ENCODE results near the gene UNC5C.

UNC5C gene

DNA sequence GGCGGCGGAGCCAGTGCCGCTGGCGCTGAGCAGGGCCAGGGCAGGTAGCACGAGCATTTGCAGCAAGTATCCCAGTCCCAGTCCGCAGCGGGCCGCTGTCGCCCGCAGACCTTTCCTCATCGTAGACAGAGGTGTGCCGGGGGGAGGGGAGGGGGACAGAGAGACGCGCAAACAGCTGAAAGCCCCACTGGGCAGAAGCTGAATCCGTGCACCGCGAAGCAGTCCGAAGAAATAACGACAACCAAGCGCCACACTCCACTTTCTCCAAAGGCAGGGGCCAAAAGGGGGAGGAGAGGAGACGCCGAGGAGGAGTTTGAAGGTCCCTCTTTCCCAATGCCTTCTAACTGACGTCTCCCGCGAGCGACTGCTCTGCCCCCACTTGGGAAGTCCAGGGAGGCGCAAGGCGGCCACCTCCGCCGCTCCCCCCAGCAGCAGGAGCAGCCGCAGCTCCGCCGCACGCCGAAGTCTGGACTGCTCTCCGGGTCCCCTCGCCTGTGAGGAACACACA, at the start of gene UNC5C:
Gene UNC5C (minus strand): TSS at position 236 of the 508 bp plus-strand sequence.
- no peak for DNase-seq

DNA sequence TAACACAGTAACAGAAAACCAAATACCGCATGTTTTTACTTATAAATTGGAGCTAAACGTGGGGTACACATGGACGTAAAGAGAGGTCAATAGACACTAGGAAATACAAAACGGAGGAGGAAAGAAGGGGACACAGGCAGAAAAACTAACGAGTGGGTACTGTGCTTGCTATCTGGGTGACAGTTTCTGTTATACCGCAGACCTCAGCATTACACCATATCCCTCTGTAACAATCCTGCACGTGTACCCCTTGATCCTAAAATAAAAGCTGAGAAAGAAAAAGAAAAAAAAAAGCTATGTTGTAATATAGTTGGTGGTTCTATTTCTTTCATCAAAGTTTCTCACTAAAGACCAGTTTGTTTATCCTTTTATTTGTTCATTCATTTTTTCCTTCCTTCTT, 47.9 kb upstream of the UNC5C start:
- no peak for DNase-seq

DNA sequence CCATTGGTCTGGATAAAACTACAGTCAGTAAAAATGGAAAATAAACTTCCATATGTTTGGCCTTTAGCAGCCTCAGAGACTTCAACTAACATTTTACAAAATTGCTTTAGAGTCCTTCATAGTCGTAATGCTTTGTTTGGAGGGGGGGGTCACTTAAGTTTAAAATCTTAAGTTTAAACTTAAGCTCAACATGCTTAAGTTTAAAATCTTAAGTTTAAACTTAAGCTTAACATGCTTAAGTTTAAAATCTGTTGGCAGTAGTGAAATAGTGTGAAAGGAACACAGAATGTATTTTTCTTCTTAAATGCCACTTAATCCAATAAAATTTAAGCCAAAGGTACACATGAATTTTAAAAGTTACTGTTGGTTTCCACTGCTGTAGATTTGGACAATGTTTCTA, 45.9 kb upstream of the UNC5C start:
- DNase-seq, result no peak

DNA sequence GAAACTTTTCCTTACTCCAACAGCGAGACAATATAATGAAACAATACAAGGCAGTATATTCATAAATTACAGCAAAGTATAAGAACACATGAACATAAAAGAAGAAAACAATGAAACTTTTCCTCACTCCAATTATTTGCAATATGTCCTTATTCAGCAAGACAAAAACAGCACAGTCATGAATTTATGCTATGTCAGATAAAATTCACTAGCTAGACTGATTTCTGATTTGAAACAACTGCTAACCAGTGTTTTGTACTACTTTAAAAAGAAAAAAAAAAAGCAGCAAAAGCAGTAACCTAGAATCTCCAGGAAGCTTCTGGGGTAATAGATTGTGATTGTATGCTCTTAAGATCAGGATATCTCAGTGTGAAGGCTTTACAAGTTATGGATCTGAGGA, 45.2 kb upstream of the UNC5C start:
- no peak for DNase-seq

DNA sequence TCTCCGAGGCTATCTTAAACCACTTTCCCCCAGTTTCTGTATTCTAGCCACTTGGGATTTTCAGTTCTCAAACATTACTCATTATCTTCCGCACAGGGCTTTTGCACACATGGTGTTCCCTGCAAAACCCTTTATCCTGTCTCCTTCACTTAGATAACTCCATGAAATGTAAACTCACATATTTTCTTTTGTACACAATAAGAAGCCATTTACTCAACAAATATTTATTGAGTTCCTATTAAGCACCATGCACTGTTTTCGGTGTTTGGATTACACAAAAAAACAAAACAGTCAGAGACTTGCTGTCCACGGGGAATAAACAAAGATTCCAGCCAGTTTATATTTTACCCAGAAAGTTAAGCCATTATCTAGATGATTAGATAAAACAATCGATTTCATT, 42.5 kb upstream of the UNC5C start:
- no peak for DNase-seq

DNA sequence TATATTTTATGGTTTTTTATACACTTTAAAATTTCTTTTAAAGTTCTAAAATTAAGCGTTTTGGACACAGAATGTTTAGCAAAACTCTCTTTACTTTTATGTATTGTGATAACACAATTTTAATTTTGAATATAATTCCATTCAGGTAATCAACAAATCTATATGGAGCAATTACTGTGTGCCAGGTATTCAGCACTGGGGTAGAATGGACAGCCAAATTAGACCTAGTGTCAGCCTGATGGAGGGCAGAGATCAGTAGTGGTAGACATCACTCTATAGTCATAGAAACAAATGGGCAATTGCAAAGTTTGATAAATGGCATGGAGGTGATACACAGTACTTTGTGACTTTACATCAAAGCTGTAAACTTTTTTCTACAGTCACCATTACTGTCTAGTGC, 41.8 kb upstream of the UNC5C start:
- no peak for DNase-seq

DNA sequence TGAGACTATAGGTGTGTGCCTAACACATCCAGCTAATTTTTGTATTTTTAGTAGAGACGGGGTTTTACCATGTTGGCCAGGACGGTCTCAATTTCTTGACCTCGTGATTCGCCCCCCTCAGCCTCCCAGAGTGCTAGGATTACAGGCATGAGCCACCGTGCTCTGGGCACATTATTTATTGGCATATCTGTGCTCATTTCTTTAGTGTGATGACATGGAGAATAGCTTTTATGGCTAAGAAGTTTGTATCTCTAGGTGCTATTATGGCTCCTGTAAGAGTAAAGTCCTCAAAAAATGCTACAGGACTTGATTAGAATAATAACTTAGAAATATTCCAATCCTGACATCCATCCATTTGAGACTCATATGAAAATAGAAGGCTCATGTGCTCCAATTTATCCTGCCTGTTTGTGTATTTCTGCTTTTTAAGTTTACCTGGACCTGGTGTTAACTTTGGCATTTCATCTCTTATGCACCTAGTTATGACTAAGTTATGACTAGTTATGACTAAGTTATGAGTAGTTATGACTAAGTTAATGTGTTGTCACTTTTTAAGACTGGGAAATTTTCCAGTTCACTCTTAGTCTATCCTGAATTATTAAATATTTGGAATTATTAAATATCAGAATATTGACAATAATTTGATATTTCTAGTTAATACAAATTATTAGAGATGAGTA, 36.4 kb upstream of the UNC5C start:
- no peak for DNase-seq

DNA sequence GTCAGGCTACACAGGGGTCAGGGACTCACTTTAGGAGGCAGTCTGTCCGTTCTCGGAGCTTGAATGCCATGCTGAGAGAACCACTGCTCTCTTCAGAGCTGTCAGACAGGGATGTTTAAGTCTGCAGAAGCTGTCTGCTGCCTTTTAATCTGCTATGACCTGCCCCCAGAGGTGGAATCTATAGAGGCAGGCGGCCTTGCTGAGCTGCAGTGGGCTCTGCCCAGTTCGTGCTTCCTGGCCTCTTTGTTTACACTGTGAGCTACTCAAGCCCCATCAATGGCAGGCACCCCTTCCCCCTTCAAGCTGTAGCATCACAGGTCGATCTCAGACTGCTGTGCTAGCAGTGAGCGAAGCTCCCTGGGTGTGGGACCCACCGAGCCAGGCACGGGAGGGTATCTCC, 31.5 kb upstream of the UNC5C start:
- no peak for DNase-seq

DNA sequence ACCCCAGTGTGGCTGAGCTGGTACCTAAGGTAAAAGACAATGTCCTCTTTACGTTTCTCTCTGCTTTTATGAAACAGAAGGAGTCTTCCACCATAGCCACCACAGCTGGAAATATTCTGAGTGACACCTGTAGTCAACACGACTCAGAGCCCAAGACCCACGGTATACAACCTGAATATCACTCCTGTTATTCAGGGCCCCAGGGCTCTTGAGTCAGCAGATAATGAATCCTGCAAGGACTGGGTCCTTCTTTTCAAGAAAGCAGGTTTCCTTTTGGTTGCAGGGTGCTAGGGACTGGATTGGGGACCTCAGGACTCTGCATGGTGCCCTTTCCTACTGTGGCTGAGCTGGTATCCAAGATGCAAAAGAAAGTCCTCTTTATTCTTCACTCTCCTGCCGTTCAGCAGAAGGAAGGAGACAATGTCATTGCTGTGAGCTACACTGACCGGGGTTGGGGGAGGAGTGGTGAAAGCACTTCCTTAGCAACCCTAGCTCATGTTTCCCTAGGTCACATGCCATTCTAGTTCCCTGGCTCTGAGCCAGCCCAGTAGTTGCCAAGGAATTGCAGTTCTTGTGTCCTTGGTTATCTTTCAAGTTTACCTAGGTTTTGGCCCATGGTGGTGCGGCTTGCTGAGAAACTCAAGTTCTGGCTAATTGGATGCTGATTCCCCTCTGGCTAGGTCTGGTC, 23.7 kb upstream of the UNC5C start:
- no peak for DNase-seq

DNA sequence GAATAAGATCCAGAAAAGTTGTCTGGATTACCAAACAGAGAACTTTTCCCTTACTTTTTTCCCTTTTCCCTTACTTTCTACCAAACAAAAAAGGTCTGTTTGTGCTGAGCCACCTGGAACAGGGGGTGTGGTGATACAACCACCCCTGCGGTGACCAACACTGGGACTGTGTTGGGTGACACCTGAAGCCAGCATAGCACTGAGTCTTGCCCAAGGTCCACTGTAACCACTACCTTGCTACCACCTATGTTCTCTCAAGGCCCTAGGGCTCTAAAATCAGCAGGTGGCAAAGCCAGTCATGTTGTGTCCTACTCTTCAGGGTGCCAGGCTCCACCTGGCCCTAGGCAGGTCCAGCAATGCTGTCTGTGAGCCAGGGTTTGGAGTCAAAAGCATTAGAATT, 22.8 kb upstream of the UNC5C start:
- no peak for DNase-seq

DNA sequence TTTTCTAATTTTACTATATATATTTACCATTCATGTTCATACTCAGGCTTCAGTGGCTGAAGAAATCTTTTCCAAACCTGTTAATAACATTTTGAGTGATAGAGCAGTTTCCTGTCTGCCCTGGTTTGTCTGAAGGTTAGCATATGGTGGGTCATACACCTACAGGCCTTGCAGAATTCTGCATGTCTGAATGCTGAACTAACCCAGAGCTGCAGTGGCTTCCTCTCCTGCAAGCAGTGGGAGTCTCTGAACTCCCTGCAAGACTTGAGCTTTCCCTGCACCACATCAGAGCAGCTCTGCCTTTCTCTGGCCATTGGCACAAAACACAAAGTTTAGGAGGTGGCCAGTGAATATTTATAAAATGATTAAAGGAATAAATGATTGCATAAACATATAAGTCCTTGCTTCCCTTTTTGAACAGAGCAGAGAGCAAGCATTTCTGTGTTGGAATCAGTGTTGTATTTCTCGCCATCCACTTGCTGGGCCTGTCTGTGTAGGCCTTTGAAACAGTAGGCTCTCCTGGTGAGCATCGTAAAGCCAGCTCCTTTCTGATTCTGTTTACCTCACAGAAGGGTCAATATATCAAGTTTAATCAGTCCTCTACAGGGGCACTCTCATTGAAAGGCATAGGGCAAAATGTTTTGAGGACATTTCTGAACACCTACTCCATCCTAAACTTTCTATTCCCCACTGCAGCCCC, 15.0 kb upstream of the UNC5C start:
- no peak for DNase-seq

DNA sequence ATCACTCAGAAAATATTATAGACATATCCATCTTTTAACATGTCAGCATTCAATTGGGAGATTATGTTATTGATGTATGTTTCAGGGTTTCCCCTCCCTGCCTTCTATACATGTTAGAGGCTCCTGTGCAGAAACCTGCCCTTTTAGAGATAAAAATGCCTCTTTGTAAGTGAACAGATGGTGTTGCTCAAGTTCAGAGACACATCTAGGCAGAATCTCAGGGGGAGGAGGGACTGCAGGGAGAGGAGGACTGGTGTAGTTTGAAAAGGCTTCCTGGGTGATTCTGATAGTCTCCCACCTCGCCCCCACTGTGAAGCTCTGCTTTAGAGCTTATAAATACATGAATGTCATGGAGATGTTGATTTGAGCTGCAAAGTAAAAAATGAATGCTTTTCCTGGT, 12.0 kb upstream of the UNC5C start:
- DNase-seq, result no peak

DNA sequence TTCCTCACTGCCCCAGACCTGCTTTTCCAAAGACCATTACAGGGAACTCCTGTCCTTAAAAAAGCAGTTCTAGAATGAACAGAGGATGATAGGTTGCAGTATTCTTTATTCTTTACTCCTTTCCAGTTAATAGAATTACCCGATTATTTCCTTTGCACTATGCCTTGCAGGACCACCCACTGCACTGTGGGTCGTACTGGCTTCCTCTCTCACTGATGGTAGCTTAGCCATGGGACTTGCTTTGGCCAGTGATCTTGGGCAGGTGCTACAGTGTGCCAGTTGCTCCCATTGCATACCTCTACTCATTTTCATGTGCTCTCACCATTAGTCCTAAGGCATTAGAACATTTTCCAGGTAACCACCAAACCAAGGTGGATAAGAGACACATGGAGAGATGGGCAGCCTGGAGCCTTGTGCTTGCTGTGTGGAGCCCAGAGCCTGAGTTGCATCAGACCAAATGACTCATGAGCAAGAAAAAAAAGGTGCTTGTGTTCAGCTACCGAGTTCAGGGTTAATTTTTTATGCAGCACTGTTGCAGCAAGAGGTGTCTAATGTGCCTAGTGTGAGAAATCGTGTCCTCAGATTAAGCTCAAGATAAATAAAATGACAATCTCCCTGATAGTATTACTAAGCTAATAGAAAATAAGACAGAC, 7.6 kb upstream of the UNC5C start:
- no peak for DNase-seq

DNA sequence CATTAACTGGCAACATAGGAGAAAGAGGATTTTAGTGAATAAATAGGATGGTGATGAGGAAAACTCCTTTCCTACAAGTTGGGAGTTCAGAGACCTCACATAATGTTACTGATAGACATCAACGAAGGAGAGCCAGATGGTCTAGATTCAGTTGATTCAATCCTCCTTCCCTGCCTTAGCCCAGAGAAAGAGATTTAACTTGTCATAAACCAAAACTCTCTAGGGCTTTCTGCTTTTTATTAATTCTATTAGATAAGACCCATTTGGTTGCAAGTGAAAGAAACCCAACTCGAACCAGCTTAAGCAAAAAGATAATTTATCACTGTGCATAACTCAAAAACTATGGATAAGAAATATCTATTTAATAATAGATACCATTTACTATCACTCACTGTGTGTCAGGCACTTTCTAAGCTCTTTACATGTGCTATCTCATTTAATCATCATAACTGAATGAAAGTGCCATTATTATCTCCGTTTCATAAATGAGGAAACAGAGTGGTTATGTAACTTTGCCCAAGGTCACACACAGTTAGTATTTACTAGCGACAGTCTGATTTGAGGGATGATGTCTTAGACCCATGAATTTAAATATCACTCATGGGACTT, 4.3 kb upstream of the UNC5C start:
- DNase-seq, result no peak

DNA sequence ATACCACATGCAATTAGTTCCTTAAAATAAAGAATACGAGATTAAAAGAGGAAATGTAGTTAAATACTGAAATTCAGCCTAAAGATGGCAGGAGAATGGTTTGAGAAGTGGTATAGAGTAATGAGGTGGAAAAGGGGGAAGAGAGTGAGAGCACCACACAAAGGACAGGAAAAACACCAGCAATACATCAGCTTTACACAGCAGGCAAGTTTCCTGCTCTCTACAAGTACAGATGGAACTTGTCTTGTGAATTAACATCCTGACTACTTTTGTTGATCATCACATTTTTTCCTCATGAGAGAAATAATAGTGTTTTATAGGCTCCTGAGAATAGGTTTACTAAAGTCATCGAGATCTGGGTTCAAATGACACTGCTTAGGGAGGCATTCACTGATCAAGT, 2.9 kb upstream of the UNC5C start:
- no peak for DNase-seq

DNA sequence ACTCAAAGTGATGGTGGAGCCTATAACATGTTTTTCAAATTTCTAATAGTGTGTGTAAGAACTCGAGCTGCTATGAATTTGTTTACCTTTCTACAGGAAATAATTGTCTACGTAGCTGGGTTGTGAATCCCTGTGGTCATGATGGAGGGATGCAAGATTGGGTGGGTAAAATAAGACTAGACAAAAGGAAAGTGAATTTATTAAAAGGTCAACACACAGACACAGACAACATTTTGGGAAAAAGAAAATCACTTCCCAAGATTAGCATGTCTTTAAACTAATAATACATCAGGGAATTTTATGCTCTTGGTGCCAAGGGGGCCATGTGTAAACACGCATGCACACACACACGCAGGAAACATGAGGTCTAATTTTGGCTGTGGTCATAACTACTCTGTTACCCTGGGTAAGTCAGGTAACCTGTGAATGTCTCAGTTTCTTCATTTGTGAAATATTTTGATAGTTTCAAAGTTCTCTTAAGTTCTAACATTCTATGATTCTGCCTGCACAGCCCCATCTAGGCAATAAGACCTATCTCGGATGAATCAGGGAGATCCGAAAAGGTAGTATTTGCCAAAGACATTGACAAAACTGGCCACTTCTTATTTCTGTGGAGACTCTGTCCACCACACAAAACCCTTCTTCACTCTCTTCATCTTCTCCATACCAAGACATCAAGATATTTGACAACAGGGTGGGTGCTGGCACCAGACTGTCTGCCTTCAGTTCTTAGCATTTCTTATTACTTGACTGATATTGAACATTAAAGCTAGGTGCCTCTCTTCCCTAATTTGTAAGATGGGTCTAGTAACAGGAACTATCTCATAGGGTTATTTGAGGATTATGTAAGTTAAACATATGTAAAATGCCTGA, 1.6 kb upstream of the UNC5C start:
- DNase-seq, result no peak

DNA sequence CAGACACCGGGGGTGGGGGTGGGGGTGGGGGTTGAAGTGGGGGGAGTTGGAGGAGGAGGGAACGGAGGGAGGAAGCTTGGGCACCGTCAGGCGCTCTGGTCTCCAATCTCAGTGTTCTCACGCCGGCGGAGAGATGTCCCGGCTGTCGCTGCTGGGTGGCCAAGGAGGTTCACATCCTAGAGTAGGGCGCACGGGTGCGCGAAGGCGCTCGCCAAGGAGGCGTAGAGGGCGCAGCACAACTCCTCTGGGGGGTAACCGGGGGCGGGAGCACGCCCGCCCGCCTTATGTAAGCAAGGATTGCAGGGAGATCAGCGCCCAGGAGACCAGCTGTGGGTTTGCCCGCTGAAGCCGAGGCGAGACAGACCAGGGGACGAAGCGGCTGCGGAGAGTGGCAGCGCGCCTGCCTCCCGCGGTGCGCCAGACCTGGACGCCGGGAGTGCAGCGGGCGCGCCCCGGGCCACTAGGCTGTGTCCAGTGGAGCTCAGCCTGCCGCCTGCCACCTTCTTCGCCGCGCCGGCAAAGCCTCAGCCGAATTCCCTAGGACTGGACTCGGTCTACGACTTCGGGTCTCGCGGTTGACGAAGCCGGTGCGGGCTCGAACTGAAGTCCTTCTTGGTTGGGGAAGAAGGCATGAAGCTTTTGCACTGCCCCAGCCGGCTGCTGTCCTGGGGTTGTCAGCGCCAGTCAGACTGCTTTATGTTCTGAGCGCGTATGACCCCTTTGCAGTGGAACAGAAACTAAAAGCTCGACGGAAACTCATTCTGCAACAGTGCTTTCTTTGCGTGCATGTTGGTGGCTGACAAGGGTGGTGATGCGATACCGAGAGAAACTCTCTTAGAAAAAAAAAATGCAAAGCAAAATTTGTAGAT, 707 bp upstream of the UNC5C start:
- no peak for DNase-seq

DNA sequence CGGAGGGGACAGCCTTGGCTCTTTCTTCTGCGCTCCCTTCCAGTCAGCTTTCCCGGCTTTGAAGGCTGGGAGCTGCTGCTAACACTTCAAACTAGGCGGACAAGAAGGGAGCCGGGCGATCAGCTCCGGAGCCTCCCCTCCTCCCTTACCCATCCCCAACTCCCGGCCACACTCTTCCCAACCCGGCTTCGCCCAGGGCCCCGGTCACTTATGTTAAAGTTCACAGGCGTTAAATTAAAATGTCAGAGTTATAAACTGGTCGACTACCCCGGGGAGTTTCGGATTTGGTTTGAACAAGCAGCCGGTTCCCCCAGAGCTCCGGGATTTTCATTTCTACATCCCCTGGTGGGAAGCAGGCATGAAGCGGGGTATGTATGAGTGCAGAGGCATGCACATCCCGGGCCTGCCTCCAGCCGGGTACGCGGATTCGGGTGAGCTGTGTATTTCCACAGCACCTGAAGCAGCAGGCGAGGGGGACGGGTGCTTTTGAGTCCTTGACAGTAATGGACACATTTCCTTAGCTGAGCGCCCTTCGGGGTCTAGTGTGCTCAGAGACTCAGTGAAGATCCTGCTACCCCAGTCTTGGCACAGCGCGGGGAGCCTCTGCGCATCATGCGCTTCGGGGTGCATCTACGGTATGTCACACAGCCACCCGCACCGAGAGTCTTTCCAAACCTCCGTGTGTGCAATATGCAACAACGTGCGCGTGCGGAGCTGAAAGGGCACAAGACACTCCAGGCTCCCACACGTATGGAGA, 880 bp downstream of the UNC5C start:
- DNase-seq, result no peak

DNA sequence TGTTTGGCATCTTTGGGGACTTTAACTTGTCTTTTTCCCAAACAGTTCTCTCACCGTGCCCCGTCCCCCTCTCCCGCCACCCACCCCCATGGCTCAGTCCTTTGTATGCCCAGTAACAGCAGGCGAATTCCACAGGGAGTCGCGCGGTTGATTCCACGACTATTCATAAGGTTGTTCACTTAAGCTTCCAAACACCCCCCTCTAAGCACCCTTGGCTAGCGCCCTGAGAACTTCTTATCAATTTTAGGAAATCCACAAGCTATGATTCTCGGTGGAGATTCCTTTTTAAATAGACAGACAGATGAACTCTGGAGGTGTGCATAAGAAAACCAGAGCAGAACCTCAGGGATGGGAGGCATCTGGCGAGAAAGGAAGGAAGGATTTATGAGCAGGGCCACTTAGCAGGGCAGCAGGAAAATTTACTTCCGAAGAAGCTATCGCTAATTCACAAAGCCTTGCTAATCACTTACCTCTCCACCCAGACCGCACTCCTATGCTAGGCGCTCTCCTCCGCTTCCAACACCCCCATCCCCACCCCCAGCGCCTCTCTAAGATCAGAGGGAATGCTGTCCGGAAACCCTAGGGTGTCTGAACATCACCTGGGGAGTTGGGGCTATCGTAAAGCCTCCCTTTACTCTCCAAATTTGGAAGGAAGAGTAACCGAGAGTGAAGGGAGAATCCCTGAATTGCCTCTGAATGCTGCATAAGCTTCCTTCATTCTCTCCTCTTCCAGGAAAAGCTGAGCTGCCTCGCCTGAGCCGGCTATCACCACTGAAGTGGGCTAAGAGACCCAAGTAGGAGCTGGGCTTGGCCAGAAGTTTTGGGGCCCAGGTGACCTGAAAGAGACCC, 1.7 kb downstream of the UNC5C start:
- no peak for DNase-seq
